Measurements from ENCODE around the gene USP49.

- no peak for TF ChIP-seq EZH2phosphoT487 (IDR thresholded peaks at IDR 0.05; ENCODE audit: borderline replicate concordance, low read depth, low read length)
- TF ChIP-seq CTCF (conservative IDR thresholded peaks at IDR 0.05; ENCODE audit: low read length), result no peak
Measured at GRCh38 chr6:41778895-41779294, 116.3 kb downstream of the USP49 start.

Measured in OCI-LY7 (cell line).